HepG2 (cell line): Measurements from ENCODE around the gene PTPRM. TPM values are rescaled to one million over a fixed set of nuclear protein-coding genes. Genes with fewer than 3 reads are reported as not detected.

Experiments used
- ATAC-seq: fragments of 200-7000 bp; cut with Tn5 transposase; 3 replicates; pipeline ENCODE4 v1.9.1; 2020; ENCODE audit warnings: mild to moderate bottlenecking, moderate library complexity
- BruUV-seq: library from RNA; stranded (reverse); fragments of 400-500 nt; replicated peaks from 2 replicates; lab custom pipeline; 2021; lab: Mats Ljungman, UMichigan
- CTCF ChIA-PET: fragments of 300-600 bp; formaldehyde crosslinking; extraction: SDS; loops from one replicate; lab custom pipeline; 2021; ENCODE audit warnings: low total read pairs, inconsistent platforms, low intra/inter-chr PET ratio; lab: Yijun Ruan, JAX
- POLR2A ChIA-PET: fragments of 350-600 bp; sonication (Branson Sonifier 250); formaldehyde crosslinking; loops from one replicate; lab custom pipeline; 2020; ENCODE audit warnings: antibody characterized with exemption, inconsistent platforms; lab: Yijun Ruan, JAX
- DNase-seq: peaks from one replicate; pipeline ENCODE4 v3.0.0-alpha.2; 2015; ENCODE audit warnings: low spot score
- FAIRE-seq: peaks from 3 replicates; lab custom pipeline; 2011; peaks lifted over from hg19 to GRCh38; lab: Jason Lieb, UNC
- H2AFZ ChIP-seq: one replicate; pipeline ENCODE4 v1.6.1; 2011; ENCODE audit warnings: low read length, inconsistent platforms
- H3K27ac ChIP-seq: fragments of 300-600 bp; 3 replicates; pipeline ENCODE4 v1.8.0; 2011; ENCODE audit warnings: mixed run types, mild to moderate bottlenecking, mixed read lengths, low read length, inconsistent platforms; ENCODE audit not compliant: insufficient read depth; ENCODE audit errors: extremely low read length
- H3K27me3 ChIP-seq, 2 experiments: fragments of 200-600 bp in 1 of 2; 2 replicates in 1 of 2; 3 replicates in 1 of 2; pipeline versions ENCODE4 v1.6.0 to v1.8.0; 2011; ENCODE audit warnings: low read length in 2 of 2, mild to moderate bottlenecking in 2 of 2, moderate library complexity in 2 of 2, inconsistent platforms in 1 of 2; ENCODE audit not compliant: insufficient read depth in 2 of 2, control insufficient read depth in 1 of 2
- H3K36me3 ChIP-seq, 2 experiments: fragments of 200-600 bp in 1 of 2; replicated peaks in 1 of 2; 2 replicates in 1 of 2; 3 replicates in 1 of 2; pipeline versions ENCODE4 v1.5.1 to v1.8.0; 2011; ENCODE audit warnings: low read length in 2 of 2, inconsistent platforms in 1 of 2; ENCODE audit not compliant: insufficient read depth in 2 of 2, control insufficient read depth in 1 of 2
- H3K4me1 ChIP-seq: 2 replicates; pipeline ENCODE4 v1.5.1; 2012; ENCODE audit warnings: low read length, inconsistent platforms; ENCODE audit not compliant: insufficient read depth
- H3K4me2 ChIP-seq: 2 replicates; pipeline ENCODE4 v1.6.0; 2011; ENCODE audit warnings: low read depth, low read length, inconsistent platforms
- H3K4me3 ChIP-seq, 3 experiments: fragments of 200-600 bp in 1 of 3; sonication (generic), shearing (Covaris generic) in 1 of 3; replicated peaks in 1 of 3; 2 replicates each; pipeline ENCODE4 v1.5.1; 2011 to 2016; ENCODE audit warnings: low read length in 3 of 3, inconsistent platforms in 2 of 3, low read depth in 2 of 3, mild to moderate bottlenecking in 2 of 3, control low read depth in 1 of 3, mixed read lengths in 1 of 3; ENCODE audit not compliant: insufficient read depth in 1 of 3
- H3K79me2 ChIP-seq: one replicate; pipeline ENCODE4 v1.6.1; 2011; ENCODE audit warnings: low read length, inconsistent platforms; ENCODE audit not compliant: insufficient read depth
- H3K9ac ChIP-seq: 2 replicates; pipeline ENCODE4 v1.6.0; 2011; ENCODE audit warnings: mild to moderate bottlenecking, low read depth, low read length, inconsistent platforms; ENCODE audit not compliant: insufficient read depth
- H3K9me3 ChIP-seq: 2 replicates; pipeline ENCODE4 v1.5.1; 2012; ENCODE audit warnings: mild to moderate bottlenecking, low read length
- H4K20me1 ChIP-seq: 2 replicates; pipeline ENCODE4 v1.6.0; 2011; ENCODE audit warnings: inconsistent platforms, mild to moderate bottlenecking, low read length, moderate library complexity; ENCODE audit not compliant: insufficient read depth
- AKAP8 ChIP-seq: sonication (generic); formaldehyde crosslinking; IDR thresholded peaks from 2 replicates; pipeline ENCODE4 v1.5.1; 2020; ENCODE audit warnings: mild to moderate bottlenecking, missing genetic modification reagents
- CHCHD3 ChIP-seq: sonication (generic); formaldehyde crosslinking; IDR thresholded peaks from 2 replicates; pipeline ENCODE4 v1.8.0; 2022; ENCODE audit warnings: mild to moderate bottlenecking, missing genetic modification reagents, moderate library complexity
- HNRNPUL1 ChIP-seq: fragments of 200-400 bp; formaldehyde crosslinking; IDR thresholded peaks from 2 replicates; pipeline ENCODE4 v1.6.1; 2017; ENCODE audit warnings: low read depth, mild to moderate bottlenecking, low read length, moderate library complexity
- KAT7 ChIP-seq: IDR thresholded peaks from 2 replicates; pipeline ENCODE4 v1.6.1; 2018; ENCODE audit warnings: borderline replicate concordance, missing compliant biosample characterization
- MED8 ChIP-seq: sonication (generic); formaldehyde crosslinking; IDR thresholded peaks from 2 replicates; pipeline ENCODE4 v1.8.1; 2023; ENCODE audit warnings: mild to moderate bottlenecking, missing genetic modification reagents; ENCODE audit not compliant: insufficient replicate concordance
- RBFOX2 ChIP-seq: fragments of 200-400 bp; formaldehyde crosslinking; IDR thresholded peaks from 2 replicates; pipeline ENCODE4 v1.6.1; 2017; ENCODE audit warnings: low read depth, mild to moderate bottlenecking, low read length
- SCMH1 ChIP-seq: sonication (generic); formaldehyde crosslinking; IDR thresholded peaks from 2 replicates; pipeline ENCODE4 v1.9.0; 2021; ENCODE audit warnings: missing genetic modification reagents, mild to moderate bottlenecking, borderline replicate concordance
- SETDB1 ChIP-seq: sonication (generic); formaldehyde crosslinking; IDR thresholded peaks from 2 replicates; pipeline ENCODE4 v1.5.1; 2020; ENCODE audit warnings: missing genetic modification reagents, mild to moderate bottlenecking, borderline replicate concordance
- TARDBP ChIP-seq: sonication (generic); formaldehyde crosslinking; IDR thresholded peaks from 2 replicates; pipeline ENCODE4 v1.8.0; 2022; ENCODE audit warnings: mild to moderate bottlenecking, missing genetic modification reagents
- TEF ChIP-seq: sonication (generic); formaldehyde crosslinking; IDR thresholded peaks from 2 replicates; pipeline ENCODE4 v1.5.0; 2020; ENCODE audit warnings: missing genetic modification reagents
- THAP9 ChIP-seq: sonication (generic); formaldehyde crosslinking; IDR thresholded peaks from 2 replicates; pipeline ENCODE4; 2020; ENCODE audit warnings: missing genetic modification reagents, mild to moderate bottlenecking, borderline replicate concordance
- XRCC5 ChIP-seq: fragments of 200-400 bp; formaldehyde crosslinking; optimal IDR thresholded peaks from 2 replicates; pipeline ENCODE3; 2017; ENCODE audit warnings: mild to moderate bottlenecking, low read length
- ZFP36L1 ChIP-seq: sonication (generic); formaldehyde crosslinking; IDR thresholded peaks from 2 replicates; pipeline ENCODE4 v1.8.0; 2022; ENCODE audit warnings: mild to moderate bottlenecking, missing genetic modification reagents, moderate library complexity
- ZGPAT ChIP-seq: IDR thresholded peaks from 2 replicates; pipeline ENCODE4 v1.6.1; 2016; ENCODE audit warnings: mild to moderate bottlenecking
- ZNF343 ChIP-seq: sonication (generic); formaldehyde crosslinking; IDR thresholded peaks from 2 replicates; pipeline ENCODE4 v1.4.0; 2020; ENCODE audit warnings: mild to moderate bottlenecking, missing genetic modification reagents
- WGBS: methylation state at CpG from one replicate; pipeline ENCODE4 v1.1.6; 2017; ENCODE audit warnings: low lambda C conversion rate; 5-methylcytosine and 5-hydroxymethylcytosine counted together
- in situ Hi-C: cut with HindIII; loops from 2 replicates; pipeline ENCODE4 v1.10.0; 2017; ENCODE audit warnings: low pct_unique_long_range_greater_than_20kb; ENCODE audit not compliant: extremely low pct_ligation_motif_present
- intact Hi-C: fragments of 100-400 bp; cut with micrococcal nuclease; formaldehyde crosslinking; loops from one replicate; pipeline ENCODE4 v1.10.0; 2022; ENCODE audit not compliant: unreplicated experiment
- polyA plus RNA-seq, 8 experiments: library from polyadenylated mRNA; depleted of rRNA in 3 of 8; stranded (reverse) in 7 of 8; unstranded in 1 of 8; fragments of >200 nt; fragmentation: Illumina TruSeq in 4 of 8; extraction: Trizol in 4 of 8; gene quantifications; 2 replicates each; pipeline versions ENCODE4 v1.2.1 to v1.2.3, GENCODE V29; 2011 to 2016; ENCODE audit warnings: low read depth in 4 of 8, missing spikeins in 1 of 8, mixed read lengths in 1 of 8; ENCODE audit not compliant: insufficient read depth in 1 of 8
- total RNA-seq, 5 experiments: library from RNA; depleted of rRNA; stranded (reverse); fragments of >200 nt; fragmentation: Illumina TruSeq; extraction: Trizol; gene quantifications; 2 replicates each; pipeline ENCODE4 v1.2.3, GENCODE V29; 2016; ENCODE audit warnings: low read depth in 1 of 5

The PTPRM gene
- total and polyA plus RNA-seq, 2 of the 13 experiments (the other 11 are each of a cell fraction or from before 2014, with no cell fraction given): 12.6 to 108 TPM

GRCh38 chr18:7604361-7604760, 37.2 kb downstream of the PTPRM start:
- CTCF ChIA-PET: no interaction called here
- no peak for DNase-seq
- 96% methylated on average over 3 of the region's 3 CpGs for WGBS

More at GRCh38 chr18:7604361-7604760, 37.2 kb downstream of the PTPRM start:
- Histone ChIP-seq H3K4me1 (peaks cover 39% of the 10 kb centered on the region), H4K20me1 (no peaks in the 10 kb centered on the region), H3K9ac (no peak overlapping the region), H3K79me2 (peaks cover 2% of the 10 kb centered on the region), H3K36me3 (no peaks in the 10 kb centered on the region), H3K27ac (no peak overlapping the region), H3K27me3 (no peaks in the 10 kb centered on the region), H3K9me3 (no peaks in the 10 kb centered on the region), H3K4me2 (no peak overlapping the region), H2AFZ (no peak overlapping the region), H3K4me3 (no peak overlapping the region)
- no peak for ATAC-seq
- BruUV-seq: no TSS peak
- TF ChIP-seq ZFP36L1 (CRISPR knock-in tag) (no peak), TARDBP (CRISPR knock-in tag) (no peak), HNRNPUL1 (no peak), SETDB1 (CRISPR knock-in tag) (no peak), CHCHD3 (CRISPR knock-in tag) (no peak), ZGPAT (no peak), RBFOX2 (no peak), XRCC5 (no peak), MED8 (CRISPR knock-in tag) (no peak), TEF (CRISPR knock-in tag) (no peak), THAP9 (CRISPR knock-in tag) (no peak), KAT7 (CRISPR knock-in tag) (no peak), ZNF343 (CRISPR knock-in tag) (no peak), SCMH1 (CRISPR knock-in tag) (no peak), AKAP8 (CRISPR knock-in tag) (no peak)
- POLR2A ChIA-PET: no interaction called here
- intact Hi-C loops (no loop called here), in situ Hi-C loops (no loop called here)
- FAIRE-seq: no peak
